Skeletal muscle tissue (tissue), 4 donors: ENCODE measurements around the gene ANGPTL4. TPM values are rescaled to one million over a fixed set of nuclear protein-coding genes. Genes with fewer than 3 reads are reported as not detected.

Experiments used
- H3K27ac ChIP-seq: one replicate; pipeline ENCODE4 v1.7.0; 2013; ENCODE audit warnings: mild to moderate bottlenecking, low read depth, low read length, inconsistent platforms
- H3K27me3 ChIP-seq, 3 donors: one replicate each; pipeline ENCODE4 v1.7.0; 2013; ENCODE audit warnings: low read length in 3 of 3; ENCODE audit not compliant: control insufficient read depth in 3 of 3, insufficient read depth in 3 of 3
- H3K36me3 ChIP-seq, 3 donors: one replicate each; pipeline ENCODE4 v1.7.0; 2013; ENCODE audit warnings: low read length in 3 of 3; ENCODE audit not compliant: control insufficient read depth in 3 of 3, insufficient read depth in 3 of 3
- H3K4me1 ChIP-seq, 3 donors: one replicate each; pipeline ENCODE4 v1.7.0; 2013; ENCODE audit warnings: low read length in 3 of 3, mild to moderate bottlenecking in 3 of 3; ENCODE audit not compliant: control insufficient read depth in 3 of 3, insufficient read depth in 3 of 3
- H3K4me3 ChIP-seq, 3 donors: one replicate each; pipeline ENCODE4 v1.7.0; 2013; ENCODE audit warnings: low read length in 3 of 3
- H3K9ac ChIP-seq, 3 donors: one replicate each; pipeline ENCODE4 v1.7.0; 2013; ENCODE audit warnings: low read length in 3 of 3, mild to moderate bottlenecking in 3 of 3, moderate library complexity in 2 of 3, low read depth in 1 of 3
- H3K9me3 ChIP-seq, 3 donors: one replicate each; pipeline ENCODE4 v1.7.0; 2013; ENCODE audit warnings: low read length in 3 of 3; ENCODE audit not compliant: control insufficient read depth in 3 of 3
- total RNA-seq: library from RNA; depleted of rRNA; stranded (reverse); fragments of >200 nt; gene quantifications from one replicate; pipeline ENCODE4 v1.2.3, GENCODE V29; 2014
- donor health status: Osteomylitis.

Gene ANGPTL4
- total RNA-seq, 1 donor from 2014 or later = 1.0 TPM

DNA sequence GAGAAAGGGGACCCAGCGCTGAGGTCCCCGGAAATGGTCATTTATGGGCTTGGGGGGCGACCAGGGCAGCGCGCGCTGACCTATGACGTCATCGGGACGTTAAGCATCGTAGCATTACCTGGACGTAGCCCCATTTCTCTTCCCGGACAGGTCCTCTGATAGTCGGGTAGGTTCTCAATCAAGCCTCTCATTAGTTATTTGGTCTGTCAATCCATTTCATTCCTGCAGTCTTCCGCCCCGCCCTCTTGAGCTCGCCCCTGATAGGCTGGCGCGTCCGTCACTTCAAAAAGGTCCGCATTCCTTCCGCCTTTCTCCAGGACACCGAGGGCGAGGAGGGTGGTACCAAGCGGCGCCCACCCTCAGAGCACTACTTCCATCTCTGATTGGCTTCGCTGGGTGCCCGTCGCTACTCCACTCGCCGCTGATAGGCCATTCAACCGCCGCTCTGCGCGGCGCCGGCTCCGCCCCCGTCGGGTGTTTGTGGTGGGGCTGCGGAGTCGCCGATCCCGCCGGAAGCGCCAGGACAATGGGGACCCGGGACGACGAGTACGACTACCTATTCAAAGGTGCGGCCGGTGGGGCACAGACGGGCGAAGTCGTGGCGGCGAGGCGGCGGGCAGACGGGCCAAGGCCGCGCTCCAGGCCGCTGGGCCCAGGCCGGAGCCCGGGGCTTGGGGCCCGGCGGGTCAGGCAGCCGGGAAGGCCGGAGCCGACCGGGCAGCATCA lies 26.1 kb downstream of the ANGPTL4 start, which contains the start of gene RAB11B:
RAB11B (plus strand) TSS at position 470 of the 726 bp plus-strand sequence; CDS start at position 527, 57 bp downstream.
- peaks cover 38 to 50% (median 43%) of the 10 kb centered on the region in 3 donors for H3K4me1 ChIP-seq
- H3K36me3 ChIP-seq = no peaks in the 10 kb centered on the region

DNA sequence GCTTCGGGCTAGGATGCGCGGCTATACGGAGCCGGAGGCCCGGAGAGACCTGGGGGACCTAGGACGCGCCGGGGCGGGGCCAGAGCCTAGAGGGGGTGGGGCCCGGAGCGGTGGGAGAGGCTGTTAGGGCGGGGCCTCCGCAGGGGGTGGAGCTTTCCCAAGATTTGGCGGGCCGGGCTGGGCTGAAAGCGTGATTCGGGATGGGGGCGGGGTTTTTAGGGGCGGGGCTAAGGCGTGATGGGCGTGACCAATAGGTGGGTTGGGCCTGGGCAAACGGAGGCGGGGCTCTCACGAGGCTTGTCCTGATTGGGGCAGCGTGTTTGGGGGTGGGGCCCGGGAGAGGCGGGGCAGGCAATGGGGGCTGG lies 26.6 kb downstream of the ANGPTL4 start:
- H3K27ac ChIP-seq = peak overlapping the region; percentile 100
- peak overlapping the region; percentile 62 to 91 (median 88) for H3K4me3 ChIP-seq
- no peaks in the 10 kb centered on the region for H3K9me3 ChIP-seq
- peaks cover 41 to 52% (median 49%) of the 10 kb centered on the region in 3 donors for H3K4me1 ChIP-seq
- H3K9ac ChIP-seq = peak overlapping the region; percentile 98 to 100 (median 99)
- no peaks in the 10 kb centered on the region for H3K27me3 ChIP-seq
- peaks cover 0 to 1% (median 0%) of the 10 kb centered on the region in 3 donors for H3K36me3 ChIP-seq

More for the DNA sequence above, 26.1 kb downstream of the ANGPTL4 start, which contains the start of gene RAB11B:
- Histone ChIP-seq H3K4me3 (peak within 1 kb of the TSS; percentile 75 to 91 (median 88)), H3K9me3 (no peaks in the 10 kb centered on the region), H3K27me3 (no peaks in the 10 kb centered on the region), H3K9ac (peak within 1 kb of the TSS; percentile 98 to 100 (median 99)), H3K27ac (peak within 1 kb of the TSS; percentile 100)

DNA sequence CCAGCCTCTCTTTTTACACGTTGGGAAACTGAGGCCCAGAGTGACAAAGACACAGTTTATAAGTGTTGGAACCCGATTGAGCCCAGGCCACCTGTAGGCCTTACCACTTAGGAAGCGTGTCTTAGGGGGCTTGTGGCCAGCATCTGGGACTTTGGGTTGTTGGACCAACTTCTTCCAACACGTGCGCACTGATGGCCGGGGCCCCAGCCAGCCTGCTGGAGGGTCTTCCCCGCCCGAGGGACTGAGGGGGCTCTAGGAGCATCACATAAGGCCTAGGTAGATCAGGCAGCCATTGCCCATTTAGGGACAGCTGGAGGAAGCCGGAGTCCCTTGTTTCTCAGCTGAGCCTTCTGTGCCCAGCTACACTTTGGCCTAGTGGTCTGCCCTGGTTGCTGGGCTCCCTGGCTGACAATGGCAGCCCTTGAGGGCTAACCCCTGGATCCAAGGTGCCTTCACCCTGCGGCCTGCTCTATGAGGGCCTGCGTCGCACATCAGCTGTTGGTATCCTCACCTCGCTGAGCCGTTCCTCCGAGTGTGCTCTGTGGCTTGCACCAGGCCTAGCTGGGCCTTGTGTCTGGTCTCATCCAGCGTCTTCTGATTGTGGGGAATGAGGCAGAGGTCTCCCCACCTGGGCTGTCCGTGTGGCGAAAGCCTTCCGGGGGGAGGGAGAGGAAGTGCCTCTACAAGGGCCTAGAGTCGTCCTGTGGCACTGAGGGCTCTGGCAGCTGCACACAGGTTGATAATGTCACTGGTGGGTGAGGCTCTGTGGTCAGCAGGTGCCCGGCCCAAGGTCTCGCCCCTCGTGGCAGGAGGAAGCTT lies 27.5 kb downstream of the ANGPTL4 start:
- peak overlapping the region; percentile 62 to 70 (median 67) for H3K4me3 ChIP-seq
- peak overlapping the region; percentile 74 to 82 (median 76) for H3K9ac ChIP-seq
- H3K27me3 ChIP-seq = no peaks in the 10 kb centered on the region

DNA sequence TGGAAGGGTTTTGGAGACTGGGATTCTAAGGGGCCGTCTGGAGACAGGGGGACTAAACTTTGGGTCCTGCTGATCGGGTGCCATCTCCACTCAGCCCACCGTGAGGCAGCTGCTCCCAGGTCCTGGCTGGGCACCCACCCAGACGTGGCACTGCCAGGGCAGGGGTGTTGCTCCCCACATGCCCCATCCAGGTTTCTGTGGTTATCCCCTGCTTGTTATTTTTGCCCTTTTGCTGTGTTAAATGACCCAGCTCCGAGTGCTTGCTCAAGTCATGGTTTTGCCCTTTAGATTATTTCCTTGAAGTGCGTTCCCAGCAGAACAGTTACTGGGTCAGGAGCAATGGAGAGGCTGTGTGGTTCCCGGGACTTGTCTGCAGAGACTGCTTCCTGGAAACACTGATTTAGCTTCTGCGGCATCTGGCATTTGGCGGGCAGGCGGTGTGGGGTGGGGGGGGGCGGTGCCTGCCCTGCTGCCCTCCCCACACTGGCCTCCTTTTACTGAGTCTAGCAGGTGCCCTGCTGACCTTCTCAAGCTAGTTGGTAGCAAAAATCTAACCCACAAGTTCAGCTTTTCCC lies 28.1 kb downstream of the ANGPTL4 start:
- H3K9ac ChIP-seq = peak overlapping the region; percentile 74 to 82 (median 76)
- H3K27me3 ChIP-seq = no peaks in the 10 kb centered on the region
- peak overlapping the region; percentile 100 for H3K27ac ChIP-seq
- H3K9me3 ChIP-seq = no peaks in the 10 kb centered on the region
- peaks cover 51 to 65% (median 59%) of the 10 kb centered on the region in 3 donors for H3K4me1 ChIP-seq
- peak overlapping the region; percentile 62 to 70 (median 67) for H3K4me3 ChIP-seq
- H3K36me3 ChIP-seq = peaks cover 0 to 2% (median 0%) of the 10 kb centered on the region in 3 donors

More for the DNA sequence above, 27.5 kb downstream of the ANGPTL4 start:
- peaks cover 46 to 60% (median 55%) of the 10 kb centered on the region in 3 donors for H3K4me1 ChIP-seq
- no peaks in the 10 kb centered on the region for H3K9me3 ChIP-seq
- peaks cover 0 to 2% (median 0%) of the 10 kb centered on the region in 3 donors for H3K36me3 ChIP-seq
- H3K27ac ChIP-seq = peak overlapping the region; percentile 100

DNA sequence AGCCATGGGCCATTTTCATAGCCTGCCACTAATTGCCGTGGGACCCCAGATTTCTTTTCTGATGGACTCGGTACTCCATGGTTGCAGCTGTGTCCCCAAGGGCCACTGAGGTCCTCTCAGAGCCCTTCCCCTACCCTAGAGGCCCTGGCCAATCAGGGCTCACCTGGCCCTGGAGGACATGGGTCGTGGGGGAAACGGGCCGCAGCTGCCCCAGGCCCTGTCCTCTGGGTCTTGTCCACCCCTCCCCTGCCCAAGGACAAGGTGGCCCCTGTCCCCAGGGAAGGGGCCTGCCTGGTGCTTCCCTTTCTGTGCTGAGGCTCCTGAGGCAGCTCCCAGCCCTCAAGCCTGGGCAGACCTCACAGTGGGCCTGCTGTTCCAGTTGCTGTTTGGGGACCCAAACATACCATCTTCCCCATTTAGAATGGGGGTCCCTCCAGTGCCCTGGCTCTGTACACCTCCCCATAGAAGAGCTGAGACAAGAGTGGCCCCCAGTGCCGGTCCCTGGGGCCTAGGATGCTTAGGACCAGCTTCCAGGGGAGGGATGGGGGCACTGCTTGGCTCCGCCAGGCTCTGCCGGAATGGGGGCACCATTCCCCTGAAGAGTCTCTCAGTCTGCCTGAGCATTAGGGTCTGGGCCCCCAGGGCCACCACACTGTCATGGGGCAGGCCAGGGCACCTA lies 29.4 kb downstream of the ANGPTL4 start:
- Histone ChIP-seq H3K4me1 (peaks cover 58 to 77% (median 70%) of the 10 kb centered on the region in 3 donors), H3K27me3 (no peaks in the 10 kb centered on the region), H3K36me3 (peaks cover 0 to 3% (median 3%) of the 10 kb centered on the region in 3 donors), H3K4me3 (no peak overlapping the region), H3K9ac (peak overlapping the region; percentile 28 to 76 (median 47)), H3K9me3 (no peaks in the 10 kb centered on the region), H3K27ac (peak overlapping the region; percentile 100)

DNA sequence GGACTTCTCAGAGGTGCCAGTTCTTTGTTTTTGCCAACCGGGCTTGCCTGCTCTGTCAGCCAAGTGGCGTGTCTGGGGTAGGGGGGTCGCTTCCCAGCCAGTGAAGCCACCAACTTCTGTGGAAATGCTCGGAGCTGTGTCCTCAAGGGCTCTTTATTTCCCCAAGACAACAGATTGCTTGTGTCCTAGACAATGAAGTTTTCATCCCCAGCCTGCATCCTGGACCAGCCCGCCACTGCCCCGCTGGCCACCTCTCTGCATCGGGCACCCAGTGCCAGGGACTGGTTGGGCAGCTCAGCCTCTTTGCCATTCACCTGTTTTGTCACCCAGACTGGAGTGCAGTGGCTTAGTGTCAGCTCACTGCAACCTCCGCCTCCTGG lies 29.9 kb downstream of the ANGPTL4 start:
- Histone ChIP-seq H3K9ac (peak overlapping the region in 2 of 3 donors; percentile 28 to 76), H3K4me3 (no peak overlapping the region), H3K36me3 (peaks cover 0 to 4% (median 3%) of the 10 kb centered on the region in 3 donors), H3K4me1 (peaks cover 58 to 79% (median 72%) of the 10 kb centered on the region in 3 donors), H3K9me3 (no peaks in the 10 kb centered on the region), H3K27ac (peak overlapping the region; percentile 100), H3K27me3 (no peaks in the 10 kb centered on the region)

DNA sequence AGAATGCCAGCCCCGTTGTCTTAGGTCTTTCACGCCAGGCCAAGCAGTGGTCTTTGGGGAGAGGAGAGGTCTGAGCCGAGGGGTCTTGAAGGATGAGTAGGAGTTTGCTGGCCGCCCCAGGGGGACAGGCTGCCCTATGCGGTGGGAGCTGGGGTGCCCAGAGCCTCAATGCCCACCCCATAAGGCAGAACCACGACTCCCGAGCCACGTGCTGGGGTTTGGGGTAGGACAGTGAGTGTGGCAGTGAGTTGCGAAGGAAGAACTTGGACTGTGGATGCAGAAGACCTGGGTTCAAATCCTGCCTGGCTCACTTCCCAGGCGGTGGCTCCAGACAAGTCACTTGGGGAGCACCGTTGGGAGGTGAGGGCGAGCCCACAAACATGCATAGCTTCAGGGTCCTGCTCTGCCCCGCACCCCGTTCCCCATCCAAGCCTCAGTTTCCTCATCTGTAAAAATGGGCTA lies 31.7 kb downstream of the ANGPTL4 start:
- Histone ChIP-seq H3K27ac (peak overlapping the region; percentile 100), H3K9ac (peak overlapping the region in 1 of 3 donors; percentile 25), H3K27me3 (no peaks in the 10 kb centered on the region), H3K36me3 (peaks cover 9 to 17% (median 12%) of the 10 kb centered on the region in 3 donors), H3K4me3 (no peak overlapping the region), H3K4me1 (peaks cover 58 to 73% (median 69%) of the 10 kb centered on the region in 3 donors), H3K9me3 (no peaks in the 10 kb centered on the region)

DNA sequence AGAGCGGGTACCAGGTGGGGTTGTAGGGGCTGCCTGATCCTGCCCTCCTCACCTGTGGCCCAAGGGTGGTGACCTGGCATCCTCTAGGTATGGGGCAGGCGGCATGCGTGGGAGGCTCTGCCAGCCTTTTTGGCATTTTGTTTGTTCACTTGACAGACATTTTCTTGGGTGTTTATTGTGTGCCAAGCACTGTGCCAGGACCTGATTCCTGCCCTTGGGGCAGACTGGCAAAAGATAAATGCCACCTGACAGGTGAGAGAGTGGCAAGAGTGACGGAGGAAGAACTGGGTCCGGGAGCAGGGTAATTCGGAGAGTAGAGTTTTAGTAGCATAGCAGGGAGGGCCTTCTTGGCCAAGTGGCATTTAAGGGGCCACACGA lies 32.2 kb downstream of the ANGPTL4 start:
- Histone ChIP-seq H3K27me3 (no peaks in the 10 kb centered on the region), H3K9me3 (no peaks in the 10 kb centered on the region), H3K9ac (peak overlapping the region in 2 of 3 donors; percentile 14 to 25), H3K4me3 (no peak overlapping the region), H3K27ac (peak overlapping the region; percentile 7), H3K36me3 (peaks cover 9 to 17% (median 12%) of the 10 kb centered on the region in 3 donors), H3K4me1 (peaks cover 55 to 68% (median 65%) of the 10 kb centered on the region in 3 donors)

DNA sequence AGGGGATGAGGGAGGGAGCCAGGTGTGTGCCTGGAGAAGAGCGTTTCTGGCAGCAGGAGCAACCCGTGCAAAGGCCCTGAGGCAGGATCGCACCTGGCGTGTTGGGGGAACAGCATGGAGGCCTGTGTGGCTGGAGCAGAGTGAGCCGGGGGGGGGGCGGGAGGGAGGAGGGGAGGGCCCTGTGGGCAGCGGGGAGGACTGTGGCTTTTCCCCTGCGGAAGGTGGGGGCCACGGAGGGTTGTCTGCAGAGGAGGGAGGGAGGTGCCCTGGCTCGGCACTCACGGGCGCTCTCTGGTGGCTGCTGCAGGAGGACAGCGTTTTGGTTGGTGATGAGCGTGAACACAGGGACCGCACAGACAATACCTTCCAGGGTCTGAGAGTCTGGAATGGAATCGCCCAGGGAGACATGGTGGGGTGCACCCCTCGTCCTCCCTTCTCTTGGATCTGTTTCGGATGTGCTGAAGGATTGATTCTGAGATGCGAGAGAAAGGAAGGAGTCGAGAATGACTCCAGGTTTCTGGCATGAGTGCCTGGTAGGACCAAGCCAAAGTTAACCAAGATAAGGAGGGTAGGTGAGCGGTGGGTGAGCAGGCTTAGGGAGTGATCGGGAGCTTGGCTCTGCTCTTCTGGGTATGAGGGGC lies 32.7 kb downstream of the ANGPTL4 start:
- Histone ChIP-seq H3K27me3 (no peaks in the 10 kb centered on the region), H3K4me1 (peaks cover 49 to 63% (median 60%) of the 10 kb centered on the region in 3 donors), H3K4me3 (no peak overlapping the region), H3K27ac (no peak overlapping the region), H3K36me3 (peaks cover 10 to 17% (median 12%) of the 10 kb centered on the region in 3 donors), H3K9me3 (no peaks in the 10 kb centered on the region), H3K9ac (no peak overlapping the region)
